H9 (cell line): Measurements from ENCODE around the gene DIP2A. TPM values are rescaled to one million over a fixed set of nuclear protein-coding genes. Genes with fewer than 3 reads are reported as not detected.

Experiments used
- DNase-seq: peaks from one replicate; pipeline ENCODE4 v3.0.0-alpha.2; 2017
- H2AFZ ChIP-seq: one replicate; pipeline ENCODE4 v1.6.1; 2013; ENCODE audit warnings: mild to moderate bottlenecking, low read length, control low read depth, moderate library complexity
- H2AK5ac ChIP-seq: 2 replicates; pipeline ENCODE4 v1.6.1; 2013; ENCODE audit warnings: low read length, control low read depth, mixed read lengths; ENCODE audit not compliant: insufficient read length
- H2BK120ac ChIP-seq: one replicate; pipeline ENCODE4 v1.6.1; 2013; ENCODE audit warnings: low read depth, mild to moderate bottlenecking, low read length, control low read depth, inconsistent platforms; ENCODE audit not compliant: poor library complexity, severe bottlenecking
- H2BK12ac ChIP-seq: 2 replicates; pipeline ENCODE4 v1.6.1; 2013; ENCODE audit warnings: low read length, control low read depth, mixed read lengths, low read depth; ENCODE audit not compliant: insufficient read length
- H2BK15ac ChIP-seq: 2 replicates; pipeline ENCODE4 v1.6.1; 2013; ENCODE audit warnings: low read depth, low read length, control low read depth
- H2BK20ac ChIP-seq: one replicate; pipeline ENCODE4 v1.6.1; 2013; ENCODE audit warnings: low read depth, mild to moderate bottlenecking, low read length, control low read depth, inconsistent platforms; ENCODE audit not compliant: poor library complexity, severe bottlenecking
- H2BK5ac ChIP-seq: 2 replicates; pipeline ENCODE4 v1.6.1; 2013; ENCODE audit warnings: low read length, control low read depth, mixed read lengths; ENCODE audit not compliant: insufficient read length
- H3K14ac ChIP-seq: 2 replicates; pipeline ENCODE4 v1.6.1; 2013; ENCODE audit warnings: low read length, control low read depth; ENCODE audit not compliant: insufficient read depth
- H3K18ac ChIP-seq: 2 replicates; pipeline ENCODE4 v1.6.1; 2013; ENCODE audit warnings: low read depth, mild to moderate bottlenecking, mixed read lengths, low read length, control low read depth; ENCODE audit not compliant: insufficient read length
- H3K23ac ChIP-seq: 2 replicates; pipeline ENCODE4 v1.6.1; 2013; ENCODE audit warnings: low read length, control low read depth, mixed read lengths, low read depth; ENCODE audit not compliant: insufficient read length
- H3K23me2 ChIP-seq: 2 replicates; pipeline ENCODE4 v1.6.1; 2013; ENCODE audit warnings: low read depth, mild to moderate bottlenecking, mixed read lengths, low read length, control low read depth; ENCODE audit not compliant: insufficient read length, poor library complexity, severe bottlenecking
- H3K27ac ChIP-seq: 2 replicates; pipeline ENCODE4 v1.5.1; 2013; ENCODE audit warnings: low read length, control low read depth, mixed read lengths, low read depth; ENCODE audit not compliant: insufficient read length
- H3K27me3 ChIP-seq: 2 replicates; pipeline ENCODE4 v1.6.1; 2013; ENCODE audit warnings: low read length, control low read depth, inconsistent platforms; ENCODE audit not compliant: insufficient read depth
- H3K4ac ChIP-seq: 2 replicates; pipeline ENCODE4 v1.6.1; 2013; ENCODE audit warnings: low read depth, mild to moderate bottlenecking, control low read depth, inconsistent platforms, low read length, moderate library complexity
- H3K4me1 ChIP-seq: 2 replicates; pipeline ENCODE4 v1.6.1; 2013; ENCODE audit warnings: low read length, control low read depth, inconsistent platforms; ENCODE audit not compliant: insufficient read depth
- H3K4me2 ChIP-seq: 2 replicates; pipeline ENCODE4 v1.6.1; 2013; ENCODE audit warnings: low read length, control low read depth, mixed read lengths; ENCODE audit not compliant: insufficient read length, insufficient read depth
- H3K56ac ChIP-seq: 2 replicates; pipeline ENCODE4 v1.6.1; 2013; ENCODE audit warnings: low read depth, mild to moderate bottlenecking, mixed read lengths, low read length, control low read depth; ENCODE audit not compliant: insufficient read length
- H3K79me1 ChIP-seq: 2 replicates; pipeline ENCODE4 v1.6.1; 2013; ENCODE audit warnings: low read depth, mild to moderate bottlenecking, moderate library complexity, low read length, control low read depth, inconsistent platforms; ENCODE audit not compliant: insufficient read depth, poor library complexity, severe bottlenecking
- H3K79me2 ChIP-seq: 2 replicates; pipeline ENCODE4 v1.6.1; 2013; ENCODE audit warnings: low read length, control low read depth, inconsistent platforms; ENCODE audit not compliant: insufficient read depth
- H3K9ac ChIP-seq: 2 replicates; pipeline ENCODE4 v1.6.1; 2013; ENCODE audit warnings: low read length, control low read depth, mixed read lengths; ENCODE audit not compliant: insufficient read length; ENCODE audit errors: extremely low read depth
- H3K9me3 ChIP-seq: one replicate; pipeline ENCODE4 v1.6.1; 2013; ENCODE audit warnings: low read depth, low read length, inconsistent platforms; ENCODE audit not compliant: control insufficient read depth
- H3T11ph ChIP-seq: one replicate; pipeline ENCODE4 v1.6.1; 2013; ENCODE audit warnings: mild to moderate bottlenecking, low read length, control low read depth, inconsistent platforms
- H4K20me1 ChIP-seq: one replicate; pipeline ENCODE4 v1.6.1; 2013; ENCODE audit not compliant: control insufficient read depth, insufficient read length, insufficient read depth
- H4K5ac ChIP-seq: 2 replicates; pipeline ENCODE4 v1.6.1; 2013; ENCODE audit warnings: low read depth, mild to moderate bottlenecking, mixed read lengths, low read length, control low read depth; ENCODE audit not compliant: insufficient read length
- H4K8ac ChIP-seq: replicated peaks from 2 replicates; pipeline ENCODE4 v1.6.1; 2013; ENCODE audit warnings: low read length, control low read depth, mixed read lengths, low read depth; ENCODE audit not compliant: insufficient read length
- H4K91ac ChIP-seq: 2 replicates; pipeline ENCODE4 v1.6.1; 2013; ENCODE audit warnings: low read depth, mild to moderate bottlenecking, moderate library complexity, mixed read lengths, low read length, control low read depth; ENCODE audit not compliant: insufficient read length
- H3K27ac Mint-ChIP-seq, 3 experiments: 2 replicates in 2 of 3; 3 replicates in 1 of 3; pipeline ENCODE4 v1.8.0; 2020 to 2021; ENCODE audit warnings: mixed read lengths in 3 of 3, mild to moderate bottlenecking in 1 of 3, moderate library complexity in 1 of 3
- H3K27me3 Mint-ChIP-seq: 2 replicates; pipeline ENCODE4 v1.8.0; 2021; ENCODE audit warnings: low read depth, mild to moderate bottlenecking, moderate library complexity, mixed read lengths
- H3K36me3 Mint-ChIP-seq, 3 experiments: 2 replicates in 2 of 3; 3 replicates in 1 of 3; pipeline ENCODE4 v1.8.0; 2020 to 2021; ENCODE audit warnings: low read depth in 3 of 3, mixed read lengths in 3 of 3; ENCODE audit not compliant: insufficient read depth in 1 of 3
- H3K4me1 Mint-ChIP-seq, 2 experiments: 2 replicates each; pipeline ENCODE4 v1.8.0; 2020; ENCODE audit warnings: mixed read lengths in 2 of 2
- H3K4me3 Mint-ChIP-seq, 2 experiments: 2 replicates in 1 of 2; 3 replicates in 1 of 2; pipeline ENCODE4 v1.8.0; 2020 to 2021; ENCODE audit warnings: mild to moderate bottlenecking in 2 of 2, mixed read lengths in 2 of 2, moderate library complexity in 1 of 2
- H3K9me3 Mint-ChIP-seq, 2 experiments: 2 replicates in 1 of 2; 3 replicates in 1 of 2; pipeline ENCODE4 v1.8.0; 2020; ENCODE audit warnings: mild to moderate bottlenecking in 2 of 2, mixed read lengths in 2 of 2, moderate library complexity in 1 of 2
- WGBS: extraction: QIAGEN DNeasy Blood & Tissue Kit; methylation state at CpG from one replicate; pipeline ENCODE4 v1.1.7; 2013; ENCODE audit warnings: missing lambda C conversion rate, low lambda C conversion rate, mixed read lengths; ENCODE audit not compliant: insufficient read length; ENCODE audit errors: extremely low coverage; 5-methylcytosine and 5-hydroxymethylcytosine counted together
- total RNA-seq: library from RNA; stranded (reverse); gene quantifications from 2 replicates; pipeline ENCODE4 v1.2.1, GENCODE V29; 2021
- TF ChIP-seq, protein P1 (sequence below): fragments of 200-600 bp; sonication (generic); conservative IDR thresholded peaks from 3 replicates; pipeline ENCODE4 v1.8.0; 2021; ENCODE audit warnings: antibody characterized with exemption, mild to moderate bottlenecking

DIP2A gene
- total RNA-seq, 1 experiment from 2014 or later, result 25.2 TPM

GRCh38 chr21:46594276-46594675 is 135.6 kb downstream of the DIP2A start:
- no peak for DNase-seq
- Histone ChIP-seq H2BK120ac (no peak overlapping the region), H3K4ac (no peak overlapping the region), H3K27me3 (no peaks in the 10 kb centered on the region; the same call in 1 of the 2 replicates), H2BK12ac (no peak overlapping the region), H3K9ac (no peak overlapping the region), H3K18ac (no peak overlapping the region), H3K4me1 (no peaks in the 10 kb centered on the region), H3K23ac (no peak overlapping the region), H3T11ph (no peak overlapping the region), H4K91ac (no peak overlapping the region), H4K8ac (no peak overlapping the region), H2BK20ac (no peak overlapping the region), H3K56ac (no peak overlapping the region), H3K4me2 (no peak overlapping the region), H4K20me1 (no peaks in the 10 kb centered on the region), H3K79me2 (no peaks in the 10 kb centered on the region), H2BK15ac (no peak overlapping the region), H3K79me1 (no peaks in the 10 kb centered on the region), H3K23me2 (no peaks in the 10 kb centered on the region), H2AFZ (no peak overlapping the region), H2AK5ac (no peak overlapping the region), H2BK5ac (no peak overlapping the region), H3K27ac (no peak overlapping the region), H3K14ac (no peak overlapping the region), H3K9me3 (peaks cover 19% of the 10 kb centered on the region), H4K5ac (no peak overlapping the region)
- Mint-ChIP-seq H3K36me3 (peaks cover 6 to 24% (median 17%) of the 10 kb centered on the region in 3 experiments), H3K4me1 (no peaks in the 10 kb centered on the region), H3K9me3 (peaks cover 46 to 49% of the 10 kb centered on the region in 2 experiments), H3K27ac (no peak overlapping the region), H3K4me3 (no peak overlapping the region), H3K27me3 (peaks cover 19% of the 10 kb centered on the region)
- TF ChIP-seq, protein P1, sequence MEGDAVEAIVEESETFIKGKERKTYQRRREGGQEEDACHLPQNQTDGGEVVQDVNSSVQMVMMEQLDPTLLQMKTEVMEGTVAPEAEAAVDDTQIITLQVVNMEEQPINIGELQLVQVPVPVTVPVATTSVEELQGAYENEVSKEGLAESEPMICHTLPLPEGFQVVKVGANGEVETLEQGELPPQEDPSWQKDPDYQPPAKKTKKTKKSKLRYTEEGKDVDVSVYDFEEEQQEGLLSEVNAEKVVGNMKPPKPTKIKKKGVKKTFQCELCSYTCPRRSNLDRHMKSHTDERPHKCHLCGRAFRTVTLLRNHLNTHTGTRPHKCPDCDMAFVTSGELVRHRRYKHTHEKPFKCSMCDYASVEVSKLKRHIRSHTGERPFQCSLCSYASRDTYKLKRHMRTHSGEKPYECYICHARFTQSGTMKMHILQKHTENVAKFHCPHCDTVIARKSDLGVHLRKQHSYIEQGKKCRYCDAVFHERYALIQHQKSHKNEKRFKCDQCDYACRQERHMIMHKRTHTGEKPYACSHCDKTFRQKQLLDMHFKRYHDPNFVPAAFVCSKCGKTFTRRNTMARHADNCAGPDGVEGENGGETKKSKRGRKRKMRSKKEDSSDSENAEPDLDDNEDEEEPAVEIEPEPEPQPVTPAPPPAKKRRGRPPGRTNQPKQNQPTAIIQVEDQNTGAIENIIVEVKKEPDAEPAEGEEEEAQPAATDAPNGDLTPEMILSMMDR, result no peak
- no CpG with 5 or more reads among the region's 8 CpGs for WGBS
